RWPE1 (cell line): ENCODE measurements around the gene NANS.
"Not testable (repeated sequence)": the region's sequence is repeated elsewhere in the genome, so short reads cannot be mapped to it uniquely, and the experiment has no call there.

Source experiments
- CTCF ChIA-PET: fragments of 350-600 bp; sonication (Branson Sonifier 250); formaldehyde crosslinking; extraction: SDS; loops from one replicate; lab custom pipeline; 2021; lab: Yijun Ruan, JAX
- POLR2A ChIA-PET: fragments of 400-600 bp; formaldehyde crosslinking; extraction: SDS; loops from one replicate; lab custom pipeline; 2020; ENCODE audit warnings: antibody characterized with exemption; ENCODE audit not compliant: low non-redundant PET; lab: Yijun Ruan, JAX
- DNase-seq: peaks from one replicate; pipeline ENCODE4 v3.0.0; 2012; ENCODE audit warnings: low spot score
- H3K27ac ChIP-seq: fragments of 450-650 bp; 2 replicates; pipeline ENCODE4 v1.5.1; 2017
- TF ChIP-seq, protein P1 (sequence below): fragments of 450-650 bp; conservative IDR thresholded peaks from 2 replicates; pipeline ENCODE4 v1.5.1; 2017; ENCODE audit warnings: low read depth, mild to moderate bottlenecking

The NANS gene

DNA sequence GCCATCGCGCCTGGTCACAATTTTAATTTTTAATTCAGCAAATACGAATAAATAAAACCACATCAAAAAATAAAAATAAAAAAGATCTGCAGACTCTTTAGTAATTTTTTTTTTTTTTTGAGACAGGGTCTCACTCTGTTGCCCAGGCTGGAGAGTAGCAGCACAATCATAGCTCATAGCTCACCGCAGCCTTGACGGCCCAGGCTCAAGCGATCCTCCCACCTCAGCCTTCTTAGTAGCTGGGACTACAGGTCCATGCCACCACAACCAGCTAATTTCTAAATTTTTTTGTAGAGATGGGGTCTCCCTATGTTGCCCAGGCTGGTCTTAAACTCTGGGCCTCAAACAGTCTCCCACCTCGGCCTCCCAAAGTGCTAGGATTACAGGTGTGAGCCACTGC is 14.2 kb downstream of the NANS start:
- ChIA-PET POLR2A (no interaction called here), CTCF (no interaction called here)
- H3K27ac ChIP-seq: no peak overlapping the region
- TF ChIP-seq, protein P1, sequence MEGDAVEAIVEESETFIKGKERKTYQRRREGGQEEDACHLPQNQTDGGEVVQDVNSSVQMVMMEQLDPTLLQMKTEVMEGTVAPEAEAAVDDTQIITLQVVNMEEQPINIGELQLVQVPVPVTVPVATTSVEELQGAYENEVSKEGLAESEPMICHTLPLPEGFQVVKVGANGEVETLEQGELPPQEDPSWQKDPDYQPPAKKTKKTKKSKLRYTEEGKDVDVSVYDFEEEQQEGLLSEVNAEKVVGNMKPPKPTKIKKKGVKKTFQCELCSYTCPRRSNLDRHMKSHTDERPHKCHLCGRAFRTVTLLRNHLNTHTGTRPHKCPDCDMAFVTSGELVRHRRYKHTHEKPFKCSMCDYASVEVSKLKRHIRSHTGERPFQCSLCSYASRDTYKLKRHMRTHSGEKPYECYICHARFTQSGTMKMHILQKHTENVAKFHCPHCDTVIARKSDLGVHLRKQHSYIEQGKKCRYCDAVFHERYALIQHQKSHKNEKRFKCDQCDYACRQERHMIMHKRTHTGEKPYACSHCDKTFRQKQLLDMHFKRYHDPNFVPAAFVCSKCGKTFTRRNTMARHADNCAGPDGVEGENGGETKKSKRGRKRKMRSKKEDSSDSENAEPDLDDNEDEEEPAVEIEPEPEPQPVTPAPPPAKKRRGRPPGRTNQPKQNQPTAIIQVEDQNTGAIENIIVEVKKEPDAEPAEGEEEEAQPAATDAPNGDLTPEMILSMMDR: no peak
- DNase-seq: no peak

DNA sequence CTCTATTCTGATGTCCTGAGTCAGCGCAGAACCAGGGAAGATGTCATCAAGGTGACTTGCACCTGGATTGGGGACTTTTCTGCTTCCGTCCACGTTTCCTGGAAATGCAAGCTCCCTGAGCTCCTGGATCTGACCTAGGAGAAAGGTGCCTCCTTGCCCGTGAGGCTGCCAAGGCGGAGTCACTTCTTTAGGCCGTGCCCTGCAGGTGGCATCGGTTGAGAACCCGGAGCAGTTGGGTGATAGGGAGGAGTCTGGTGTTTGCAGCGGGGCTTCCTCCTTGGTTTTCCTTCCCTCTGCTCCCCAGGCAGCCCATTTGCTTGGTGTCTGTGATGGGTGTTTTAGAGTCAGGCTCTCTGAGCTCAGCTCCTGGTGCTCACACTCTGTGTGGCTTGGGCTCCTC is 15.2 kb downstream of the NANS start:
- POLR2A ChIA-PET: no interaction called here
- TF ChIP-seq, protein P1: no peak
- no peak for DNase-seq
- H3K27ac ChIP-seq: peak overlapping the region; percentile 3; the same call in 1 of the 2 replicates
- CTCF ChIA-PET: no interaction called here

DNA sequence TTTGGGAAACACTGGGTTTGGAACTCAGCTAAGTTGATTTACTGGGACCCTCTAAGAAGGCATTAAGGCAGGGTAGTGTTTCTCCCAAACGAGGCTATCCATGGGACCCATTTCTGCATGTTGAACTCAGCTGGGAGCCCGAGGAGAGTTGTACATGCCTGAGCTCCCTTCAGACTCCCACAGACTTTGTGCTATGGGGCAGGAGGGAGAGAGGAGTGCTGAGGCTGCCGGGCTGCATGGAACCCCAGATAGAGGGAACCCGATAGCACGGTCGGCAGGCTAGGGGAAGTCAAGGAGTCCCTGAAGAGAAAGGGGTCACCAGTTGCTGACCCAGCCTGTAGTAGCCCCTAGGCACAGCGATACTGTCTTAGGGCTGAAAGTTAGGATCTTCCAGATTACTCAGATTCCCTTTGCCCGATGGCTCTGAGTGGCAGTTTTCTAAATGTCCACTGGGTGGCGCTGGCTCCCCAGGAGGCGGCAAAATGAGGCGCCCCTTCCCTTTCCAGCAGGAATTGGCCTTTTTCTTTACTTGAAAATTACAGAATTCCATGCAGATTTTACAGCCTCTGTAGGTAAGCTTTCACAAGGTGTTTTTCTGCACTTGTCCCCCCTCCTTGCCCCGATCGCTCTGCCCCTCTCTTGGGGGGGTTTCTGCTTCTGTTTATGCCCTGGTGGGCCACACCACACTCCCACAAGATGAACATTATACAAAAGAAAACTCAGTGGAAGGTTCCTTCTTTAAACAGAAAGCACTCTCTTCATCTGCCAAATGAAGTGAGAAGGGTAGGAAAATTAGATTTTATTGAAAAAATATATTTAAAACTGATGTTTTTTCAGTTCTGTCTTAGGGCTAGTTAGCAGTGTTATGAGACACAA is 17.8 kb downstream of the NANS start:
- H3K27ac ChIP-seq: peak overlapping the region; percentile 64
- TF ChIP-seq, protein P1: peak; percentile 100
- ChIA-PET POLR2A (no interaction called here), CTCF (interaction anchor here (0.5 to 1.9 kb wide), 27 partner anchors 10 to 758 kb away, joined by 3 to 16 read pairs (median 3); partner anchors contain the start of genes CORO2A, NANS and TRMO)
- peak; percentile 85 for DNase-seq

DNA sequence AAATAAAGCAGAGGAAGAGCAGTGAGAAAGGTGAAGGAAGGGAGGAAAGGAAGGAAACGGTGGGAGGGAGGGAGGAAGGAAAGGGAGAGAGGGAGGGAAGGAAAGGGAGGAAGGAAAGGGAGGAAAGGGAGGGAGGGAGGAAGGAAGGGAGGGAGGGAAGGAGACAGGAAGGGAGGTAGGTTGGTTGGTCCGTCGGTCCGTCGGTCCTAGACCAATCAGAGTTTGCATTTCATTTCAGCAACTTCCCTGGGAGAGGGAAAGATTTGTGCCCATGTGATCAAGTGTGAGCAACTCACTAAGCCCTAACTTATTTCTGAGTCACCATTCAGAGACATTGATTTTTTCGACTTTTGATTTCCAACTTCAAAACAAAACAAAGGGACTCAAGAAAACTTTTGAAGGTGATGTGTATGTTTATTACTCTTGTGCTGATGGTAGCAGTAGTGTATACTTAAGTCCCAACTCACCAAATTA is 18.8 kb downstream of the NANS start:
- POLR2A ChIA-PET: interaction anchor here (0.7 kb wide), 1 partner anchor 518 kb away, joined by 4 read pairs; no protein-coding TSS in a partner anchor
- peak overlapping the region; percentile 64 for H3K27ac ChIP-seq
- TF ChIP-seq, protein P1: no peak
- CTCF ChIA-PET: interaction anchor here (0.6 to 1.2 kb wide), 5 partner anchors 19 to 392 kb away, joined by 3 to 4 read pairs (median 3); partner anchors contain the start of gene NANS
- peak; percentile 83 for DNase-seq

DNA sequence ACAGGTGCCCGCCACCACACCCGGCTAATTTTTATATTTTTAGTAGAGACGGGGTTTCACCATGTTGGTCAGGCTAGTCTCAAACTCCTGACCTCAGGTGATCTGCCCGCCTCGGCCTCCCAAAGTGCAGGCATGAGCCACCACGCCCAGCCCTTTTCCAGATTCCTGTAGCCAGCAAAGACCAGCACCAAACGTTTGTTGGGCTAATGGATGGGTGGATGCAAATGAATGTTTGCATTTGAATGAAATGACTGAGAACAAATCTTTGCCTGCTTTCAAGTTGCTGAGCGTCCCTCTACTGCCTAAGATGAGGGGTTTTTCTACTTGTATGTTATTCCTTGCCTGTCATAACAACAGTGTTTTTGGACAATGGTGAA is 20.0 kb downstream of the NANS start:
- POLR2A ChIA-PET, DNase-seq: not testable (repeated sequence)
- CTCF ChIA-PET: interaction anchor here (0.6 to 1.2 kb wide), 3 partner anchors 129 to 153 kb away, joined by 3 to 11 read pairs (median 3); no protein-coding TSS in a partner anchor
- peak overlapping the region; percentile 20 for H3K27ac ChIP-seq

DNA sequence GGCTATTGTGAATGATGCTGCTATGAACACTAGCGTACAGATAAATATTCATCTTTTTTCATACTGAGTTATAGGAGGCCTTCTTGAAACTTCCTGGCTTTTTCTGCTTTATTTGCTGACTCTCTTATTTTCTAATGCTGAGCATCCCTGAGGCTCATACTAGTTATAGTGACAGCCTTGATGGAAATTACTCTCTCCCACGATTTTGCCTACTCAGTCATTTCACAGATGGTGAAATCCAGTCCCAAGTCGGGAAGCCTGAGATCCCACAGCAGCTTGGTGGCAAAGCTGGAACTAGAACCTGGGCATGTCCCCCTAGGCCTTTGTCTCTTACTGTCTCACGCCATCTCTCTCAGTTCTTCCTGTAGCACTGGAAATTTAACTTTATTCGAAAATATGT is 22.4 kb downstream of the NANS start:
- TF ChIP-seq, protein P1: no peak
- POLR2A ChIA-PET: no interaction called here
- H3K27ac ChIP-seq: no peak overlapping the region
- CTCF ChIA-PET: interaction anchor here (0.6 to 0.7 kb wide), 2 partner anchors 179 to 185 kb away, joined by 4 to 5 read pairs; no protein-coding TSS in a partner anchor
- DNase-seq: no peak

DNA sequence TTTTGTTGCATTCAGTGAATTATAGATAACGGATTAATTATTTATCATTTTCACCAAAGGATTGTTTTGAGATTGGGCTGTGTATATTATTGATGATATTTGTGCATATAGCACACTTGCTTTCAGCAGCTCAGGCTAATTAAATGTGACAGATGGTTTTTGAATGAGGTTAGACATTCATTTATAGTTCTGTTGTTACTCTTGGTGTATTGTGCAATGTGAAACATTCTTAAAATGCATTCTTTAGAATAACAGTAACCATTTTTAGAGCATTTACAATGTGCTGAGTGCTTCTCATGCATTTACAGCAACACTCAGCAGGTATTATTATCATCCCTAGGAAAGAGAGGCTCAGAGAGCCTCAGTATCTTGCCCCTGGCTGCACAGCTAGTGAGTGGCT is 23.8 kb downstream of the NANS start:
- ChIA-PET POLR2A (no interaction called here), CTCF (interaction anchor here (0.5 to 1.9 kb wide), 2 partner anchors 98 to 156 kb away, joined by 3 to 6 read pairs; no protein-coding TSS in a partner anchor)
- TF ChIP-seq, protein P1: no peak
- no peak overlapping the region for H3K27ac ChIP-seq
- DNase-seq: no peak
